Measurements from ENCODE around the gene ACSM4. TPM values are rescaled to one million over a fixed set of nuclear protein-coding genes. Genes with fewer than 3 reads are reported as not detected.

ACSM4 gene
- total RNA-seq, 1 donor from 2014 or later: not detected

- no peaks in the 10 kb centered on the region for H3K36me3 ChIP-seq (ENCODE audit: control insufficient read depth, insufficient read depth, low read length)
- H3K27me3 ChIP-seq (ENCODE audit: control insufficient read depth, insufficient read depth, low read length): no peaks in the 10 kb centered on the region
- TF ChIP-seq CTCF (IDR thresholded peaks at IDR 0.05; ENCODE audit: insufficient read depth, low read length, poor library complexity, severe bottlenecking): no peak
- H3K4me3 ChIP-seq (ENCODE audit: low read depth, low read length): no peak overlapping the region
- no peak for DNase-seq (ENCODE audit: low read depth)
Measured at GRCh38 chr12:7352661-7353060, 48.8 kb downstream of the ACSM4 start.

- no peak for TF ChIP-seq CTCF (IDR thresholded peaks at IDR 0.05; ENCODE audit: insufficient read depth, low read length, poor library complexity, severe bottlenecking)
- Histone ChIP-seq H3K4me3 (ENCODE audit: low read depth, low read length) (no peak overlapping the region), H3K36me3 (ENCODE audit: control insufficient read depth, insufficient read depth, low read length) (no peaks in the 10 kb centered on the region), H3K27me3 (ENCODE audit: control insufficient read depth, insufficient read depth, low read length) (no peaks in the 10 kb centered on the region)
- no peak for DNase-seq (ENCODE audit: low read depth)
Measured at GRCh38 chr12:7354529-7354928, 50.7 kb downstream of the ACSM4 start.

GRCh38 chr12:7361265-7361664 lies 57.4 kb downstream of the ACSM4 start:
- no peak overlapping the region for H3K4me3 ChIP-seq (ENCODE audit: low read depth, low read length)
- H3K27me3 ChIP-seq (ENCODE audit: control insufficient read depth, insufficient read depth, low read length): no peaks in the 10 kb centered on the region
- no peak for DNase-seq (ENCODE audit: low read depth)
- TF ChIP-seq CTCF (IDR thresholded peaks at IDR 0.05; ENCODE audit: insufficient read depth, low read length, poor library complexity, severe bottlenecking): no peak
- no peaks in the 10 kb centered on the region for H3K36me3 ChIP-seq (ENCODE audit: control insufficient read depth, insufficient read depth, low read length)

- Histone ChIP-seq H3K4me3 (ENCODE audit: low read depth, low read length) (no peak overlapping the region), H3K27me3 (ENCODE audit: control insufficient read depth, insufficient read depth, low read length) (no peaks in the 10 kb centered on the region), H3K36me3 (ENCODE audit: control insufficient read depth, insufficient read depth, low read length) (no peaks in the 10 kb centered on the region)
- TF ChIP-seq CTCF (IDR thresholded peaks at IDR 0.05; ENCODE audit: insufficient read depth, low read length, poor library complexity, severe bottlenecking): no peak
- DNase-seq (ENCODE audit: low read depth): no peak
Measured at GRCh38 chr12:7362734-7363133, 58.9 kb downstream of the ACSM4 start.

- DNase-seq (ENCODE audit: low read depth): no peak
- Histone ChIP-seq H3K4me3 (ENCODE audit: low read depth, low read length) (no peak overlapping the region), H3K36me3 (ENCODE audit: control insufficient read depth, insufficient read depth, low read length) (no peaks in the 10 kb centered on the region), H3K27me3 (ENCODE audit: control insufficient read depth, insufficient read depth, low read length) (no peaks in the 10 kb centered on the region)
- TF ChIP-seq CTCF (IDR thresholded peaks at IDR 0.05; ENCODE audit: insufficient read depth, low read length, poor library complexity, severe bottlenecking): no peak
Measured at GRCh38 chr12:7369274-7369729, 65.4 kb downstream of the ACSM4 start.

GRCh38 chr12:7373226-7373625 lies 69.4 kb downstream of the ACSM4 start:
- Histone ChIP-seq H3K4me3 (ENCODE audit: low read depth, low read length) (no peak overlapping the region), H3K36me3 (ENCODE audit: control insufficient read depth, insufficient read depth, low read length) (no peaks in the 10 kb centered on the region)
- no peak for TF ChIP-seq CTCF (IDR thresholded peaks at IDR 0.05; ENCODE audit: insufficient read depth, low read length, poor library complexity, severe bottlenecking)

More at GRCh38 chr12:7373226-7373625, 69.4 kb downstream of the ACSM4 start:
- no peaks in the 10 kb centered on the region for H3K27me3 ChIP-seq (ENCODE audit: control insufficient read depth, insufficient read depth, low read length)
- no peak for DNase-seq (ENCODE audit: low read depth)
